GM12872 (cell line): ENCODE data around the gene PGBD5.

Experiments used
- TF ChIP-seq, protein P1 (sequence below): IDR thresholded peaks from 3 replicates; pipeline ENCODE4 v1.5.1; 2011; ENCODE audit warnings: low read depth, mild to moderate bottlenecking, low read length, moderate library complexity; ENCODE audit not compliant: insufficient read depth

The PGBD5 gene

GRCh38 chr1:230270559-230271281 lies 155.4 kb downstream of the PGBD5 start:
- TF ChIP-seq, protein P1, sequence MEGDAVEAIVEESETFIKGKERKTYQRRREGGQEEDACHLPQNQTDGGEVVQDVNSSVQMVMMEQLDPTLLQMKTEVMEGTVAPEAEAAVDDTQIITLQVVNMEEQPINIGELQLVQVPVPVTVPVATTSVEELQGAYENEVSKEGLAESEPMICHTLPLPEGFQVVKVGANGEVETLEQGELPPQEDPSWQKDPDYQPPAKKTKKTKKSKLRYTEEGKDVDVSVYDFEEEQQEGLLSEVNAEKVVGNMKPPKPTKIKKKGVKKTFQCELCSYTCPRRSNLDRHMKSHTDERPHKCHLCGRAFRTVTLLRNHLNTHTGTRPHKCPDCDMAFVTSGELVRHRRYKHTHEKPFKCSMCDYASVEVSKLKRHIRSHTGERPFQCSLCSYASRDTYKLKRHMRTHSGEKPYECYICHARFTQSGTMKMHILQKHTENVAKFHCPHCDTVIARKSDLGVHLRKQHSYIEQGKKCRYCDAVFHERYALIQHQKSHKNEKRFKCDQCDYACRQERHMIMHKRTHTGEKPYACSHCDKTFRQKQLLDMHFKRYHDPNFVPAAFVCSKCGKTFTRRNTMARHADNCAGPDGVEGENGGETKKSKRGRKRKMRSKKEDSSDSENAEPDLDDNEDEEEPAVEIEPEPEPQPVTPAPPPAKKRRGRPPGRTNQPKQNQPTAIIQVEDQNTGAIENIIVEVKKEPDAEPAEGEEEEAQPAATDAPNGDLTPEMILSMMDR = no peak

DNA sequence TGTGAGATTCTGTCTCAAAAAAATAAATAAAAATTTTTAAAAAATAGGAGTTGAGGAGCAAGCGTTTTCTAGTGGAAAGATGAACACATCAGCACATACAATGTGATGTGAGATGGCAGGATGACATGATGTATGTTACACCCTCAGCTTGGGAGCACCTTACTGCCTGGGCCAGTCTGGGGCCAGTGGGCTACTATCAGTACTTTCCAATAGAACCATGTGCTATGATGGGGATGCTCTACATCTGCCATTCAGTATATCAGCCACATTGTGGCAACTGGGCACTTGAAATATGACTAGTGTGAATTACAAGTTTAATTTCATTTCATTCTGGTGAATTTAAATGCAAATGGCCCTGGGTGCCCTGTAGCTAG lies 156.0 kb downstream of the PGBD5 start:
- TF ChIP-seq, protein P1 = no peak

DNA sequence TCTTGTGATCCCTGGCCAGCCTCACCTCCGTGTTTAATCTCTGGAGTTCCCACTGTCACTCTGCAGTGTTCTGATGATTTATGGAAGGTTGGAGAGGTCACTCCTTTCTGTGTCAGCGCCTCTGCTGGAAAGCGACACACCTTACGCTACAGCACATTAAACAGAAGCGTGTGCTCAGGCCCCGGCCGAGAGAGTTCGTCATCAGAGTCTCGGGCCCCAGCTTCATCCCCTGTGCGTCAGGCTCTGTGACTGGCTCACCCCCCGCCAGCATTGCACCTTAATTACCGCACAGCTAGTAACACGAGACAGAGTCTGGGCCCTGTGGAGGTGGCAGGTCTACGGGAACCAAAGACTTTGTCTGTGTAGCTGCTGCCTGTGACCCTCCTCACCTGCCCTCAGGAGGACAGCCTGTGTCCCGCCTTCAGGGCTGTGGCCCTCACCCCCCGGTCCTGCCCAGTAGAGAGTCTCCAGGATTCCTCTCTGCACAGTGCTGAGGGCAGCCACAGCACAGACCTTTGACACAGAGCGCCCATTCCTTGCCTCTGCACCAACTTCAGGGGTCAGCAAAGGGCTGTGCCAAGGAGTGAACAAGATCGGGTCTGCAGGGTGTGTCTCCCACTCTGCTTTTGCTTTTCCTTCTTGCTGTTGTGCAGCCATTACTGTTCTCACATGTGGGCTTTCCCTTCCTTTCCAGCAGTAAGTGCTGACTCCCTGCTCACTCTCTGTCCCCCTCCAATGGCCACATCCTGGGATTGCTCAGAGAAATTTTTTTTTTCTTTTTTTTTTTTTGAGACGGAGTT lies 157.6 kb downstream of the PGBD5 start:
- TF ChIP-seq, protein P1 = peak; percentile 48

- TF ChIP-seq, protein P1 = no peak
These were observed 158.6 kb downstream of the PGBD5 start for GRCh38 chr1:230267338-230268065.

GRCh38 chr1:230266456-230266855 lies 159.7 kb downstream of the PGBD5 start:
- TF ChIP-seq, protein P1 = no peak

GRCh38 chr1:230265200-230266115 lies 160.7 kb downstream of the PGBD5 start:
- TF ChIP-seq, protein P1 = no peak
